H1 (cell line): Measurements from ENCODE around the gene RAVER2. TPM values are rescaled to one million over a fixed set of nuclear protein-coding genes. Genes with fewer than 3 reads are reported as not detected.

ENCODE experiments used
- CTCF ChIA-PET: fragments of 300-600 bp; sonication (Branson Sonifier 250); formaldehyde crosslinking; loops from one replicate; lab custom pipeline; 2021; ENCODE audit not compliant: partially characterized antibody; lab: Charles Lee
- POLR2A ChIA-PET: fragments of 300-600 bp; sonication (Branson Sonifier 250); formaldehyde crosslinking; loops from one replicate; lab custom pipeline; 2021; ENCODE audit warnings: inconsistent platforms; ENCODE audit not compliant: partially characterized antibody; lab: Charles Lee
- DNase-seq, 2 experiments: peaks; one replicate each; pipeline versions ENCODE4 v3.0.0 to v3.0.0-alpha.2; 2010 to 2022; ENCODE audit warnings: low spot score in 2 of 2, low read depth in 1 of 2, mixed read lengths in 1 of 2
- FAIRE-seq: peaks from 2 replicates; lab custom pipeline; 2011; peaks lifted over from hg19 to GRCh38; lab: Jason Lieb, UNC
- H2AFZ ChIP-seq: 2 replicates; pipeline ENCODE4 v1.8.1; 2012; ENCODE audit warnings: low read length, inconsistent platforms
- H2AK5ac ChIP-seq: 2 replicates; pipeline ENCODE4 v1.6.1; 2013; ENCODE audit warnings: low read depth, low read length
- H2BK120ac ChIP-seq: replicated peaks from 2 replicates; pipeline ENCODE3; 2013; ENCODE audit warnings: low read depth, low read length, inconsistent platforms
- H2BK12ac ChIP-seq: 2 replicates; pipeline ENCODE4 v1.6.1; 2013; ENCODE audit warnings: low read depth, low read length
- H2BK15ac ChIP-seq: 2 replicates; pipeline ENCODE4 v1.6.1; 2013; ENCODE audit warnings: low read length
- H2BK20ac ChIP-seq: 2 replicates; pipeline ENCODE4 v1.6.1; 2013; ENCODE audit warnings: low read length
- H2BK5ac ChIP-seq: 2 replicates; pipeline ENCODE4 v1.6.1; 2013; ENCODE audit warnings: low read depth, low read length
- H3K14ac ChIP-seq: 2 replicates; pipeline ENCODE4 v1.6.1; 2013; ENCODE audit warnings: inconsistent platforms; ENCODE audit not compliant: insufficient read length
- H3K18ac ChIP-seq: 2 replicates; pipeline ENCODE4 v1.6.1; 2013; ENCODE audit warnings: low read length; ENCODE audit errors: extremely low read depth
- H3K23ac ChIP-seq: 2 replicates; pipeline ENCODE4 v1.6.1; 2013; ENCODE audit warnings: inconsistent platforms; ENCODE audit not compliant: insufficient read length
- H3K23me2 ChIP-seq: 2 replicates; pipeline ENCODE4 v1.6.1; 2013; ENCODE audit warnings: low read depth, low read length
- H3K27ac ChIP-seq: 2 replicates; pipeline ENCODE4 v1.6.1; 2011; ENCODE audit warnings: low read depth, low read length, inconsistent platforms
- H3K27me3 ChIP-seq, 4 experiments: replicated peaks in 1 of 4; 1 replicate in 1 of 4; 2 replicates in 3 of 4; pipeline versions ENCODE4 v1.6.1 to v1.8.1; 2011 to 2013; ENCODE audit warnings: low read length in 3 of 4, mild to moderate bottlenecking in 3 of 4, inconsistent platforms in 2 of 4, mixed read lengths in 2 of 4, moderate library complexity in 1 of 4; ENCODE audit not compliant: control insufficient read depth in 3 of 4, insufficient read depth in 3 of 4; ENCODE audit errors: extremely low read depth in 1 of 4
- H3K36me3 ChIP-seq, 4 experiments: 2 replicates each; pipeline versions ENCODE4 v1.6.1 to v1.8.1; 2011 to 2013; ENCODE audit warnings: mild to moderate bottlenecking in 4 of 4, low read length in 3 of 4, moderate library complexity in 2 of 4, control low read depth in 1 of 4, inconsistent platforms in 1 of 4; ENCODE audit not compliant: insufficient read depth in 4 of 4, control insufficient read depth in 2 of 4
- H3K4ac ChIP-seq: replicated peaks from 2 replicates; pipeline ENCODE3; 2013; ENCODE audit warnings: low read length, low read depth, mixed read lengths, inconsistent platforms; ENCODE audit not compliant: insufficient read length
- H3K4me1 ChIP-seq, 4 experiments: replicated peaks in 1 of 4; 1 replicate in 1 of 4; 2 replicates in 3 of 4; pipeline versions ENCODE4 v1.6.1 to v1.8.1; 2011 to 2013; ENCODE audit warnings: low read length in 3 of 4, inconsistent platforms in 2 of 4, mixed read lengths in 1 of 4; ENCODE audit not compliant: insufficient read depth in 4 of 4, control insufficient read depth in 3 of 4
- H3K4me2 ChIP-seq, 2 experiments: 2 replicates each; pipeline versions ENCODE4 v1.6.1 to v1.8.1; 2011 to 2013; ENCODE audit warnings: low read depth in 2 of 2, low read length in 2 of 2, control low read depth in 1 of 2, inconsistent platforms in 1 of 2, mild to moderate bottlenecking in 1 of 2; ENCODE audit not compliant: insufficient read depth in 1 of 2
- H3K4me3 ChIP-seq, 4 experiments: fragments of 200-600, 300-600 bp in 1 of 4; sonication (generic), shearing (Covaris generic), sonication (Bioruptor Twin) in 1 of 4; 2 replicates each; pipeline versions ENCODE4 v1.5.1 to v1.8.1; 2011 to 2016; ENCODE audit warnings: low read length in 4 of 4, low read depth in 3 of 4, control low read depth in 2 of 4, inconsistent platforms in 2 of 4, mild to moderate bottlenecking in 2 of 4, mixed read lengths in 1 of 4, moderate library complexity in 1 of 4; ENCODE audit not compliant: insufficient read depth in 2 of 4; ENCODE audit errors: extremely low read depth in 1 of 4
- H3K56ac ChIP-seq: replicated peaks from 2 replicates; pipeline ENCODE3; 2013; ENCODE audit warnings: low read depth, mild to moderate bottlenecking, mixed read lengths, low read length, inconsistent platforms; ENCODE audit not compliant: insufficient read length
- H3K79me1 ChIP-seq: 2 replicates; pipeline ENCODE4 v1.6.1; 2013; ENCODE audit warnings: low read depth, low read length, control low read depth
- H3K79me2 ChIP-seq, 2 experiments: 2 replicates each; pipeline versions ENCODE4 v1.6.1 to v1.8.1; 2012 to 2013; ENCODE audit warnings: low read length in 2 of 2, mild to moderate bottlenecking in 2 of 2, inconsistent platforms in 1 of 2; ENCODE audit not compliant: insufficient read depth in 2 of 2, control insufficient read depth in 1 of 2
- H3K9ac ChIP-seq, 4 experiments: replicated peaks in 1 of 4; 1 replicate in 1 of 4; 2 replicates in 3 of 4; pipeline versions ENCODE4 v1.6.1 to v1.8.1; 2011 to 2013; ENCODE audit warnings: low read depth in 3 of 4, low read length in 3 of 4, control low read depth in 2 of 4, mild to moderate bottlenecking in 2 of 4, moderate library complexity in 2 of 4, inconsistent platforms in 1 of 4; ENCODE audit errors: extremely low read depth in 1 of 4
- H3K9me3 ChIP-seq, 2 experiments: 2 replicates each; pipeline versions ENCODE4 v1.6.1 to v1.8.1; 2012 to 2013; ENCODE audit warnings: mild to moderate bottlenecking in 2 of 2, moderate library complexity in 2 of 2, control low read depth in 1 of 2, inconsistent platforms in 1 of 2, low read depth in 1 of 2, low read length in 1 of 2, mixed read lengths in 1 of 2; ENCODE audit not compliant: insufficient read depth in 2 of 2
- H4K20me1 ChIP-seq, 2 experiments: replicated peaks in 1 of 2; 2 replicates each; pipeline versions ENCODE3 to v1.8.1; 2011 to 2013; ENCODE audit warnings: inconsistent platforms in 2 of 2, low read length in 2 of 2, mild to moderate bottlenecking in 1 of 2; ENCODE audit not compliant: insufficient read depth in 2 of 2, control insufficient read depth in 1 of 2
- H4K5ac ChIP-seq: 2 replicates; pipeline ENCODE4 v1.6.1; 2013; ENCODE audit warnings: low read length, low read depth, mixed read lengths, inconsistent platforms; ENCODE audit not compliant: insufficient read length
- H4K8ac ChIP-seq: 2 replicates; pipeline ENCODE4 v1.8.0; 2013; ENCODE audit warnings: mild to moderate bottlenecking, moderate library complexity, low read length, inconsistent platforms; ENCODE audit not compliant: insufficient read depth; ENCODE audit errors: extremely low read depth
- H4K91ac ChIP-seq: replicated peaks from 2 replicates; pipeline ENCODE3; 2013; ENCODE audit warnings: low read length, mixed read lengths, inconsistent platforms; ENCODE audit not compliant: insufficient read length
- ATF2 ChIP-seq: IDR thresholded peaks from 2 replicates; pipeline ENCODE4 v1.6.1; 2012; ENCODE audit warnings: low read length, inconsistent platforms
- CBX8 ChIP-seq: fragments of 300-800, 300-1000 bp; sonication (generic); IDR thresholded peaks from 2 replicates; pipeline ENCODE4 v1.7.1; 2016; ENCODE audit warnings: low read depth, low read length, borderline replicate concordance
- SP1 ChIP-seq: IDR thresholded peaks from 2 replicates; pipeline ENCODE4 v1.6.1; 2011; ENCODE audit warnings: low read depth, low read length
- WGBS, 2 experiments: shearing (Covaris generic) in 1 of 2; methylation state at CpG; one replicate each; pipeline versions ENCODE4 v1.1.6 to v1.1.7; 2013 to 2015; ENCODE audit warnings: low lambda C conversion rate in 2 of 2, mixed read lengths in 2 of 2, inconsistent platforms in 1 of 2, low coverage in 1 of 2, missing lambda C conversion rate in 1 of 2; ENCODE audit not compliant: insufficient replicate concordance in 2 of 2, insufficient coverage in 1 of 2, insufficient read length in 1 of 2; ENCODE audit errors: extremely low coverage in 1 of 2, missing lambda C conversion rate in 1 of 2; 5-methylcytosine and 5-hydroxymethylcytosine counted together
- polyA plus RNA-seq, 7 experiments: library from polyadenylated mRNA; depleted of rRNA in 3 of 7; stranded (reverse) in 5 of 7; unstranded in 2 of 7; fragments of >200 nt in 5 of 7; fragments of 200-250 nt in 2 of 7; gene quantifications; 1 replicate in 5 of 7; 2 replicates in 1 of 7; 4 replicates in 1 of 7; pipeline versions ENCODE4 v1.2.1 to v1.2.3, GENCODE V29; 2011 to 2013; ENCODE audit warnings: missing spikeins in 2 of 7, mixed read lengths in 2 of 7
- total RNA-seq: library from RNA; stranded (reverse); fragmentation: NEBNext Ultra II Directional; extraction: Animal tissue kit (Norgen Biotek cat#: 25700); gene quantifications from 2 replicates; pipeline ENCODE4 v1.2.1, GENCODE V29; 2021

The RAVER2 gene
- total and polyA plus RNA-seq, 2 of the 8 experiments (the other 6 are each of a cell fraction or from before 2014, with no cell fraction given), result 10.5 to 19.5 TPM

- TF ChIP-seq CBX8 (no peak), SP1 (no peak), ATF2 (no peak)
- Histone ChIP-seq H2BK12ac (no peak overlapping the region), H3K4me3 (no peak overlapping the region), H2BK5ac (no peak overlapping the region), H2BK20ac (no peak overlapping the region), H3K18ac (no peak overlapping the region), H3K9ac (no peak overlapping the region), H3K4me1 (no peaks in the 10 kb centered on the region; a peak in 1 of 7 replicates), H2AFZ (no peak overlapping the region), H4K8ac (no peak overlapping the region), H3K4me2 (no peak overlapping the region), H3K79me2 (no peaks in the 10 kb centered on the region), H3K56ac (no peak overlapping the region), H4K5ac (no peak overlapping the region), H3K36me3 (peaks cover 0 to 6% (median 2%) of the 10 kb centered on the region in 4 experiments; a peak in 3 of 8 replicates), H3K27me3 (no peaks in the 10 kb centered on the region), H2AK5ac (no peak overlapping the region), H3K27ac (no peak overlapping the region), H4K91ac (no peak overlapping the region), H3K14ac (no peak overlapping the region), H4K20me1 (peaks cover 0 to 2% of the 10 kb centered on the region in 2 experiments), H3K4ac (no peak overlapping the region), H3K23me2 (no peaks in the 10 kb centered on the region), H2BK15ac (no peak overlapping the region), H3K9me3 (no peaks in the 10 kb centered on the region), H3K23ac (no peak overlapping the region), H3K79me1 (no peaks in the 10 kb centered on the region), H2BK120ac (no peak overlapping the region)
- ChIA-PET POLR2A (no interaction called here), CTCF (interaction anchor here (0.8 to 2.1 kb wide), 4 partner anchors 9 to 144 kb away, joined by 3 to 5 read pairs (median 4); no protein-coding TSS in a partner anchor)
- WGBS, 2 experiments, result 80% methylated on average over 6 of the region's 6 CpGs; no CpG with 5 or more reads in 1 of the 2 experiments
- DNase-seq, result no peak
- FAIRE-seq, result no peak
These were observed 96.6 kb downstream of the RAVER2 start for GRCh38 chr1:64841330-64842065.
